HepG2 (cell line): Measurements from ENCODE around the gene CAPN15. TPM values are rescaled to one million over a fixed set of nuclear protein-coding genes. Genes with fewer than 3 reads are reported as not detected.
A peak's percentile ranks its signal among the peaks of the same experiment; 100 is the strongest.

ENCODE experiments used
- BRD4 ChIP-seq: sonication (generic); formaldehyde crosslinking; IDR thresholded peaks from 2 replicates; pipeline ENCODE4 v1.4.0; 2020; ENCODE audit warnings: missing genetic modification reagents
- GATAD1 ChIP-seq: IDR thresholded peaks from 2 replicates; pipeline ENCODE4 v1.6.1; 2016; ENCODE audit warnings: missing genetic modification reagents, missing compliant biosample characterization
- MAX ChIP-seq: IDR thresholded peaks from 2 replicates; pipeline ENCODE4 v1.6.1; 2012; ENCODE audit warnings: inconsistent platforms
- MAZ ChIP-seq, 2 experiments: sonication (generic) in 1 of 2; formaldehyde crosslinking in 1 of 2; IDR thresholded peaks; 2 replicates each; pipeline versions ENCODE4 v1.5.0 to v1.6.1; 2012 to 2020; ENCODE audit warnings: low read depth in 2 of 2, mild to moderate bottlenecking in 2 of 2, borderline replicate concordance in 1 of 2, improper control_type of control experiment in 1 of 2, low read length in 1 of 2, missing genetic modification reagents in 1 of 2, moderate library complexity in 1 of 2
- NONO ChIP-seq, 2 experiments: fragments of 450-650 bp in 1 of 2; sonication (generic) in 1 of 2; formaldehyde crosslinking in 1 of 2; IDR thresholded peaks in 1 of 2; conservative IDR thresholded peaks in 1 of 2; 2 replicates each; pipeline versions ENCODE4 v1.6.1 to v1.8.0; 2017 to 2022; ENCODE audit warnings: mild to moderate bottlenecking in 1 of 2, missing genetic modification reagents in 1 of 2, moderate library complexity in 1 of 2
- NR0B2 ChIP-seq: sonication (generic); formaldehyde crosslinking; IDR thresholded peaks from 2 replicates; pipeline ENCODE4 v1.4.0; 2020; ENCODE audit warnings: mild to moderate bottlenecking, missing genetic modification reagents
- PAF1 ChIP-seq: IDR thresholded peaks from 2 replicates; pipeline ENCODE4 v1.6.1; 2016; ENCODE audit warnings: missing genetic modification reagents, missing compliant biosample characterization
- PAWR ChIP-seq: sonication (generic); formaldehyde crosslinking; IDR thresholded peaks from 2 replicates; pipeline ENCODE4 v1.4.0; 2020; ENCODE audit warnings: missing genetic modification reagents, mild to moderate bottlenecking, borderline replicate concordance
- PLSCR1 ChIP-seq: sonication (generic); formaldehyde crosslinking; IDR thresholded peaks from 2 replicates; pipeline ENCODE4 v1.5.0; 2020; ENCODE audit warnings: missing genetic modification reagents, mild to moderate bottlenecking, borderline replicate concordance
- POLR2AphosphoS2 ChIP-seq: IDR thresholded peaks from 2 replicates; pipeline ENCODE4 v1.6.1; 2011; ENCODE audit warnings: low read depth, low read length, improper control_type of control experiment
- TBL1XR1 ChIP-seq: fragments of 150-350 bp; IDR thresholded peaks from 2 replicates; pipeline ENCODE4 v1.6.1; 2014; ENCODE audit warnings: borderline replicate concordance, low read length; ENCODE audit not compliant: partially characterized antibody
- XRCC5 ChIP-seq: fragments of 200-400 bp; formaldehyde crosslinking; optimal IDR thresholded peaks from 2 replicates; pipeline ENCODE3; 2017; ENCODE audit warnings: mild to moderate bottlenecking, low read length
- YEATS4 ChIP-seq: sonication (generic); formaldehyde crosslinking; IDR thresholded peaks from 2 replicates; pipeline ENCODE4 v1.4.0; 2020; ENCODE audit warnings: missing genetic modification reagents, borderline replicate concordance
- ZNF101 ChIP-seq: sonication (generic); formaldehyde crosslinking; IDR thresholded peaks from 2 replicates; pipeline ENCODE4 v1.4.0; 2020; ENCODE audit warnings: mild to moderate bottlenecking, low read depth, missing genetic modification reagents, borderline replicate concordance
- ZNF230 ChIP-seq: sonication (generic); formaldehyde crosslinking; IDR thresholded peaks from 2 replicates; pipeline ENCODE4 v1.4.0; 2020; ENCODE audit warnings: mild to moderate bottlenecking, missing genetic modification reagents
- ZNF3 ChIP-seq: IDR thresholded peaks from 2 replicates; pipeline ENCODE4 v1.7.0; 2017; ENCODE audit warnings: inconsistent platforms
- ZNF639 ChIP-seq: conservative IDR thresholded peaks from 2 replicates; pipeline ENCODE4 v1.6.1; 2018; ENCODE audit warnings: missing genetic modification reagents
- ZNF709 ChIP-seq: sonication (generic); formaldehyde crosslinking; IDR thresholded peaks from 2 replicates; pipeline ENCODE4 v1.5.0; 2020; ENCODE audit warnings: mild to moderate bottlenecking, missing genetic modification reagents
- ZSCAN30 ChIP-seq: sonication (generic); formaldehyde crosslinking; IDR thresholded peaks from 2 replicates; pipeline ENCODE4 v1.5.0; 2020; ENCODE audit warnings: mild to moderate bottlenecking, missing genetic modification reagents
- polyA plus RNA-seq, 8 experiments: library from polyadenylated mRNA; depleted of rRNA in 3 of 8; stranded (reverse) in 7 of 8; unstranded in 1 of 8; fragments of >200 nt; fragmentation: Illumina TruSeq in 4 of 8; extraction: Trizol in 4 of 8; gene quantifications; 2 replicates each; pipeline versions ENCODE4 v1.2.1 to v1.2.3, GENCODE V29; 2011 to 2016; ENCODE audit warnings: low read depth in 4 of 8, missing spikeins in 1 of 8, mixed read lengths in 1 of 8; ENCODE audit not compliant: insufficient read depth in 1 of 8
- total RNA-seq, 5 experiments: library from RNA; depleted of rRNA; stranded (reverse); fragments of >200 nt; fragmentation: Illumina TruSeq; extraction: Trizol; gene quantifications; 2 replicates each; pipeline ENCODE4 v1.2.3, GENCODE V29; 2016; ENCODE audit warnings: low read depth in 1 of 5
- TF ChIP-seq, protein P1 (sequence below): sonication (generic); formaldehyde crosslinking; conservative IDR thresholded peaks from 2 replicates; pipeline ENCODE4 v1.8.0; 2022; ENCODE audit warnings: mild to moderate bottlenecking, moderate library complexity, missing genetic modification reagents
- TF ChIP-seq, protein P2 (sequence below): sonication (generic); IDR thresholded peaks from 2 replicates; pipeline ENCODE4 v1.6.1; 2016; ENCODE audit warnings: low read depth, borderline replicate concordance
- TF ChIP-seq, protein P3 (sequence below): sonication (generic); formaldehyde crosslinking; IDR thresholded peaks from 2 replicates; pipeline ENCODE4 v1.5.1; 2020; ENCODE audit warnings: missing genetic modification reagents, mild to moderate bottlenecking, borderline replicate concordance

CAPN15 gene
- total and polyA plus RNA-seq, 2 of the 13 experiments (the other 11 are each of a cell fraction or from before 2014, with no cell fraction given) = 14.9 to 24.5 TPM

DNA sequence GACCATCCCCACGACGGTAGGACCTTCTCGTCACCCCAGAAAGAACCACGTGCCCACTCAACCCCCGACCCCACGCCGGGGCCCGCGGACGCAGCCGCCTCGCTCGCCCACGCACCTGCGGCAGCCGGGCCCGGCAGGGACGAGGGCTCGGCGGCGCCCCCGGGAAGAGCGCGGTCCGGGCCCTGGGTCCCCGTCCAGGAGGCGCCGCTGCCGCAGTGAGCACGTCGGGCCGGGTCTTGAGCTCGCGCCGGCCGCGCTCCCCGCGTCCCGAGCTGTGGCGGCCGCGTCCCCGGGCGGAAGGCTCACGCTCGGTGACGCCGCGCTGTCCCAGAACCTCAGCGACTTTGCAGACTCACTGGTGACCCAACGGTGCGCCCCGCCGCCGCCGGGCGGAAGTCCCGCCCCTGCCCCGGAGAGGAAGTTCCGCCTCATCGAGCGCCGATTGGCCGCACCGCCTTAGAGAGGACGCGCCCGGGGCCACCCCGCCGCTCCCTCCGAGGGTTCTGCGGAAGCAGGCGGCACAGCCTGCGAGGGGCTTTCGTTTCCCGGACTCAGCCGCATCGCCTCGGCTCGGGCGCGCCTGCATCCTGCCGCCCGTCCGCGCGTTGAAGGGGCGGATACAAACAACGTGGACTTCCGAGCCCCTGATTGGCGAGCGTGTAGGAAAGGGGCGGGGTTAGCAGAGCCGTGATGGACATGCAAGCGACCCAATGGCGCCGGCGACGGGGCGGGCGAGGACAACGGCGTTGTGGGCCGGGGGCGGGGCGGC lies 61.6 kb downstream of the CAPN15 start (continued):
- TF ChIP-seq PAF1 = no peak
- TF ChIP-seq ZSCAN30 (CRISPR knock-in tag) = no peak
- peak; percentile 75 for TF ChIP-seq ZNF230 (CRISPR knock-in tag)
- no peak for TF ChIP-seq ZNF3 (CRISPR knock-in tag)
- peak; percentile 48; the same call in 1 of the 2 replicates for TF ChIP-seq YEATS4
- TF ChIP-seq NR0B2 (CRISPR knock-in tag) = peak; percentile 63; the same call in 1 of the 2 replicates
- no peak for TF ChIP-seq ZNF709
- no peak for TF ChIP-seq PAWR (CRISPR knock-in tag)
- TF ChIP-seq, protein P1, sequence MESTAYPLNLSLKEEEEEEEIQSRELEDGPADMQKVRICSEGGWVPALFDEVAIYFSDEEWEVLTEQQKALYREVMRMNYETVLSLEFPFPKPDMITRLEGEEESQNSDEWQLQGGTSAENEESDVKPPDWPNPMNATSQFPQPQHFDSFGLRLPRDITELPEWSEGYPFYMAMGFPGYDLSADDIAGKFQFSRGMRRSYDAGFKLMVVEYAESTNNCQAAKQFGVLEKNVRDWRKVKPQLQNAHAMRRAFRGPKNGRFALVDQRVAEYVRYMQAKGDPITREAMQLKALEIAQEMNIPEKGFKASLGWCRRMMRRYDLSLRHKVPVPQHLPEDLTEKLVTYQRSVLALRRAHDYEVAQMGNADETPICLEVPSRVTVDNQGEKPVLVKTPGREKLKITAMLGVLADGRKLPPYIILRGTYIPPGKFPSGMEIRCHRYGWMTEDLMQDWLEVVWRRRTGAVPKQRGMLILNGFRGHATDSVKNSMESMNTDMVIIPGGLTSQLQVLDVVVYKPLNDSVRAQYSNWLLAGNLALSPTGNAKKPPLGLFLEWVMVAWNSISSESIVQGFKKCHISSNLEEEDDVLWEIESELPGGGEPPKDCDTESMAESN (CRISPR knock-in tag) = peak; percentile 55; the same call in 1 of the 2 replicates
- peak; percentile 50; the same call in 1 of the 2 replicates for TF ChIP-seq ZNF639 (CRISPR knock-in tag)
- TF ChIP-seq, protein P2, sequence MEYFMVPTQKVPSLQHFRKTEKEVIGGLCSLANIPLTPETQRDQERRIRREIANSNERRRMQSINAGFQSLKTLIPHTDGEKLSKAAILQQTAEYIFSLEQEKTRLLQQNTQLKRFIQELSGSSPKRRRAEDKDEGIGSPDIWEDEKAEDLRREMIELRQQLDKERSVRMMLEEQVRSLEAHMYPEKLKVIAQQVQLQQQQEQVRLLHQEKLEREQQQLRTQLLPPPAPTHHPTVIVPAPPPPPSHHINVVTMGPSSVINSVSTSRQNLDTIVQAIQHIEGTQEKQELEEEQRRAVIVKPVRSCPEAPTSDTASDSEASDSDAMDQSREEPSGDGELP = no peak
- no peak for TF ChIP-seq PLSCR1 (CRISPR knock-in tag)
- TF ChIP-seq, protein P3, sequence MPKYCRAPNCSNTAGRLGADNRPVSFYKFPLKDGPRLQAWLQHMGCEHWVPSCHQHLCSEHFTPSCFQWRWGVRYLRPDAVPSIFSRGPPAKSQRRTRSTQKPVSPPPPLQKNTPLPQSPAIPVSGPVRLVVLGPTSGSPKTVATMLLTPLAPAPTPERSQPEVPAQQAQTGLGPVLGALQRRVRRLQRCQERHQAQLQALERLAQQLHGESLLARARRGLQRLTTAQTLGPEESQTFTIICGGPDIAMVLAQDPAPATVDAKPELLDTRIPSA (CRISPR knock-in tag) = 0 out of 2 replicates have a peak, but pooled peaks have one; percentile 11
- TF ChIP-seq TBL1XR1 = no peak
- TF ChIP-seq MAZ (IDR thresholded peaks at IDR 0.05; ENCODE audit: borderline replicate concordance, low read depth, low read length) = no peak; the same call in 1 of the 2 replicates
- TF ChIP-seq MAZ (CRISPR knock-in tag; IDR thresholded peaks at IDR 0.05; ENCODE audit: low read depth) = peak; percentile 34; the same call in 1 of the 2 replicates
- no peak for TF ChIP-seq XRCC5
- TF ChIP-seq MAX = 0 out of 2 replicates have a peak, but pooled peaks have one; percentile 39
- peak; percentile 45; the same call in 1 of the 2 replicates for TF ChIP-seq POLR2AphosphoS2
- TF ChIP-seq NONO (IDR thresholded peaks at IDR 0.05) = no peak
- TF ChIP-seq NONO (CRISPR knock-in tag; conservative IDR thresholded peaks at IDR 0.05) = 0 out of 2 replicates have a peak, but pooled peaks have one; percentile 42
- TF ChIP-seq ZNF101 (CRISPR knock-in tag) = no peak
- peak; percentile 83 for TF ChIP-seq GATAD1
- peak; percentile 79 for TF ChIP-seq BRD4 (CRISPR knock-in tag)
